ENCODE data around the gene TEX261.

TEX261 gene

DNA sequence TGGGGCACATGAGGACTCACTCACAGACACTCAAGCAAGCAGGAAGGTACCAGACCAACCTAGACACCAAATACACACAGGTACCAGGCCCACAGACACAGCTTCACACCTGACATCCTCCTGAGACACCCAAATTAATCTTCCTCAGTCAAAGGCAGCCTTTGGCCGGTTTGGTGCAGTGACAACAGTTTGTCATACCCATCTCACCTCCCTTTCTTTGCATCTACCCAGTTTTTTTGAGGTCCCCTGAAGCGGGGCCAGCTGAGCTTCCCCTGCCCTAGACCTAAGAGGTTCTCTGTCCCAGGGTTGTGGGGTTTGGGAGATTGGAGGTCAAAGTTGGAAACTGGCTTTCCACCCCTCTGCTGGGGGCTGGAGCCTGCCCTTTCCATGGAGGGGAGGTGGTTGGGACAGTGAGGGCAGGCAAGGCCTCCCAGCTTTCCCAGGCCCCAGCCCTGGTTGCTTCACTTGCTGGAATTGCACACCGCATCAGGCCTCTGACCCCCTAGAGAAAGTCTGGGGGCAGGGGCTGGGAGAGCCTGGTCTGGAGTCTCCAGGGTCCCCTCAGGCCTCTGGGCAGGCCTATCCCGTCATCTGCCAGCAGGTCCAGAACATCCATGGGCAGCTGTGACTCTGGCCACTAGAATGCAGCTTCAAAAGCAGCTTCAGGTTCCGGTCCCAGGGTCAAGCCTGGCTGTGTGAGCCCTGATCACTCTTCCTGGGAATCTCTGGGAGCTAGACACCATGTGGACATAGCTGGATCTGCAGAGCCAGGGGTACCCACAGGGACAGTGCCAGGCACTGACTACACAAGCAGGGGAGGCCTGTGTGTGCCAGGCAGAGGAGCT lies 12.5 kb upstream of the TEX261 start:
- Histone ChIP-seq H3K4me1 (ENCODE audit: control insufficient read depth in 2 of 2, insufficient read depth in 2 of 2, low read length in 2 of 2) (no peaks in the 10 kb centered on the region), H3K27me3 (ENCODE audit: control insufficient read depth in 2 of 2, insufficient read depth in 2 of 2, low read length in 2 of 2) (peaks cover 0 to 2% of the 10 kb centered on the region in 2 donors), H3K36me3 (ENCODE audit: control insufficient read depth in 2 of 2, insufficient read depth in 2 of 2, low read length in 2 of 2) (no peaks in the 10 kb centered on the region), H3K9me3 (ENCODE audit: control insufficient read depth in 2 of 2, low read length in 2 of 2) (no peaks in the 10 kb centered on the region), H3K9ac (ENCODE audit: low read depth in 1 of 2, low read length in 2 of 2) (no peak overlapping the region), H3K27ac (ENCODE audit: low read depth in 2 of 2, low read length in 2 of 2) (no peak overlapping the region), H3K4me3 (ENCODE audit: low read length in 2 of 2) (no peak overlapping the region)

DNA sequence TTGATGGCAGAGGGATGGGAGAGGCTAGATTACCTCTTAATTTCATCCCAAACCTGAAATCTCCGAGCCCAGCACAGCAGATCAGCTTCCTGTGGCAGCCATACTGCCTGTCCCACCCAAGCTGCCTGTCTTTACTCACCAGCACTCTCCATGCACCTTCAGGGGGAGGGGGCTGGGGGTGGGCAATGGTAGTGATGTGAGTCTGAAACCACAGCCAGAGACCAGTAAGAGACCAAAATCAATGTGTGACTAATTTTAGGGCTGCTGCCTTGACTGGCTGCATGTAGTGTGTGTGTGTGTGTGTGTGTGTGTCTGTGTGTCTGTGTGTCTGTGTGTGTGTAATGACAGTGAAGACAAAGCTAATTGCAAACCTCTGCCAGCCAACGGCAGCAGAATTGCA lies 11.7 kb upstream of the TEX261 start:
- Histone ChIP-seq H3K4me1 (ENCODE audit: control insufficient read depth in 2 of 2, insufficient read depth in 2 of 2, low read length in 2 of 2) (peaks cover 0 to 4% of the 10 kb centered on the region in 2 donors), H3K4me3 (ENCODE audit: low read length in 2 of 2) (no peak overlapping the region), H3K9me3 (ENCODE audit: control insufficient read depth in 2 of 2, low read length in 2 of 2) (no peaks in the 10 kb centered on the region), H3K36me3 (ENCODE audit: control insufficient read depth in 2 of 2, insufficient read depth in 2 of 2, low read length in 2 of 2) (no peaks in the 10 kb centered on the region), H3K9ac (ENCODE audit: low read depth in 1 of 2, low read length in 2 of 2) (no peak overlapping the region), H3K27ac (ENCODE audit: low read depth in 2 of 2, low read length in 2 of 2) (no peak overlapping the region), H3K27me3 (ENCODE audit: control insufficient read depth in 2 of 2, insufficient read depth in 2 of 2, low read length in 2 of 2) (peaks cover 0 to 2% of the 10 kb centered on the region in 2 donors)

DNA sequence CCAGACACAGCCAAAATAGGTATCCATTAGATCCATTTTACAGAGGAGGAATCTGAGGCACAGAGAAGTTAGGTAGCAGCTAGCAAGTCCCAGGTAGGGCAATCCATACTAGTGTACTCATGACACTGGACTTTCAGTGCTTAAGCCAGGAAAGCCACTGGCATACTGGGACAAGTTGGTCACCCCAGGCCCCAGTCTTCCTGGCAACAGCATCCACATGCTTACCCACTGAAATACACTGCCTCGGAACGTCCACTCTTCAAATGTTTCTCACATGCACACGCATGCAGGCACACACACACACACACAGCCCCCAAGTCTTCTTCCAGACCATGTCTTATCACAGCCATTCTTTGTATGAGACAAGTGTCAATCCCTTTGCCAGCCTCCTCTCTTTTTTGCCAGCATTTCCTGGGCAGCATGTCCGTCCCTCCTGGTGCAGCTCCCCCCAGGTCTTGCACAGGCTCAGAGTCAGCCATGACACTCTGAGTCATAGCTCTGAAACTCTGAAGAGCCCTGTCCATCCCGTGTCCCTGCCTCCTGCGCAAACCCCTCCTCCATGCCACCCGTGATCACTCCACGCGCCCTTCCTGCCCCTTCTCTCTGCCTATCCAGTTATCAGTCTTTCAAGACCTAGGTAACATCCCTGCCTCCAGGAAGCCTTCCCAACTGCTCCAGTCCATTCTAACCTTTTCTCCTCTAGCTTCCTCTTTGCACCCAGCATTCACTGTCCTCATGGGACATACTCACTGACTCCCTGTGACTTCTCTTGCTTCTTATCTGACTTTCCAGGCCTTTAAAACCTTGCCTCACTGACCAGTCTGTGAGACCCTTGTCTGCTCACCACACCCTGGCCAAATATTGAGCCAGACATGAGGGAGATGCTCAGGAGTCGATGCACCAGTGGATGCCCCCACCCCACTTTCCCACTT lies 10.9 kb upstream of the TEX261 start:
- no peak overlapping the region for H3K27ac ChIP-seq (ENCODE audit: low read depth in 2 of 2, low read length in 2 of 2)
- H3K36me3 ChIP-seq (ENCODE audit: control insufficient read depth in 2 of 2, insufficient read depth in 2 of 2, low read length in 2 of 2): no peaks in the 10 kb centered on the region
- peaks cover 0 to 2% of the 10 kb centered on the region in 2 donors for H3K27me3 ChIP-seq (ENCODE audit: control insufficient read depth in 2 of 2, insufficient read depth in 2 of 2, low read length in 2 of 2)
- H3K9ac ChIP-seq (ENCODE audit: low read depth in 1 of 2, low read length in 2 of 2): no peak overlapping the region
- peaks cover 0 to 11% of the 10 kb centered on the region in 2 donors for H3K4me1 ChIP-seq (ENCODE audit: control insufficient read depth in 2 of 2, insufficient read depth in 2 of 2, low read length in 2 of 2)
- no peaks in the 10 kb centered on the region for H3K9me3 ChIP-seq (ENCODE audit: control insufficient read depth in 2 of 2, low read length in 2 of 2)
- H3K4me3 ChIP-seq (ENCODE audit: low read length in 2 of 2): no peak overlapping the region

DNA sequence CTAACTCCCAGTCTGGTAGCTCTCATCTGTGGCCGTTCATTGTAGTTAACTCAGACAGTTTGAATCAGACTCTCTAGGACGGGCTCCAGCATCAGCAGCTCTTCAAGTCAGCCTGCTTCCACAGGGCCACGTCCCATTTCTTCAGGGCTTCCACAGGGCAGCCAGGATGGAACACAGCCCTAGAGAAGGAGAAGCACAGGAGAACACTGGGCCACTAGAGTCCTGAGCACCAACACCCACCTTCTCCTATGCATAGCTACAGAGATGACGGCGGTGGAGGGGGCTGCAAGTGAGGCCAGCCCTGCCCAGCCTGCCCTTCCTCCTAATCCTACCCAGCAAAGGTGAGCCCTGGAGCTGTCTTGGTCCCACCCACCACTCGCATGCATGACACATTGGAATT lies 10.2 kb upstream of the TEX261 start:
- Histone ChIP-seq H3K36me3 (ENCODE audit: control insufficient read depth in 2 of 2, insufficient read depth in 2 of 2, low read length in 2 of 2) (no peaks in the 10 kb centered on the region), H3K27me3 (ENCODE audit: control insufficient read depth in 2 of 2, insufficient read depth in 2 of 2, low read length in 2 of 2) (peaks cover 0 to 2% of the 10 kb centered on the region in 2 donors), H3K4me1 (ENCODE audit: control insufficient read depth in 2 of 2, insufficient read depth in 2 of 2, low read length in 2 of 2) (peaks cover 0 to 11% of the 10 kb centered on the region in 2 donors), H3K9ac (ENCODE audit: low read depth in 1 of 2, low read length in 2 of 2) (no peak overlapping the region), H3K27ac (ENCODE audit: low read depth in 2 of 2, low read length in 2 of 2) (no peak overlapping the region), H3K9me3 (ENCODE audit: control insufficient read depth in 2 of 2, low read length in 2 of 2) (no peaks in the 10 kb centered on the region), H3K4me3 (ENCODE audit: low read length in 2 of 2) (no peak overlapping the region)

DNA sequence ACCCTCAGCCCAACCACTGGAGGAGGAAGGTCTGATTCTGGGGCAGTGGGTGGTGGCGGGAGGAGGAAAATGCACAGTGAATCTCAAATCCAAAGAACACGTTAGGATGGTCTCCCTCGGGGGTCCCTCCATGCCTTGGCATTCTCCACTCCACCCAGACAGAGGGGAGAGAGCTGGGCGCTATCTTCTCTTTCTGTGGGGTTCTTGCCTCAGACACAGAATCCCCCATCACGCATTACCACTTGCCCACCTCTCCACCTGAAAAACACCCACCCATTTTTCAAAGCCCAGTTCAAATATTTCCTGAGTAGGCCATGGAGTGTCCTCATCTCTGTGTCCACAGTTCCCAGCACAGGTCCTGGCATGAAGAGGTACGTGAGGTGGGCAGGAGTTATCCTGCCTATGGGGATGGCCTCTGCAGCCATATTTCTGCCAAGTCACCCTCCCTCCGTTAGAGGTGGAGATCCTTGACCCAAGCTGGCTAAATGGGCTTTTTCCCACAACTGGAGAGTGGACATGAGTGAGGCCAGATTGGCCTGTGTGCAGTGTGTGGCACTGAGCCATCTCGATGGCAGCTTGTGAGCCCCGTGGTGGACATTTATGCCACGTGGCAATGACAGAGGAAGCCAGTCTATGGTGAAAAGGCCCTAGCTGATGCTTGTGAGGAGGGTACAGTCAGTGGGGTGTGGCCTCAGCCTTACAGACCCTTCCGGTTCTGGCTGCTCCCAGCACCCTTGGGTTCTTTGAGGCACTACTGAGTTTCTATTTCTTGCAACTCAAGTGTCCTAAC lies 9.5 kb upstream of the TEX261 start:
- H3K9me3 ChIP-seq (ENCODE audit: control insufficient read depth in 2 of 2, low read length in 2 of 2): no peaks in the 10 kb centered on the region
- H3K9ac ChIP-seq (ENCODE audit: low read depth in 1 of 2, low read length in 2 of 2): no peak overlapping the region
- peaks cover 0 to 11% of the 10 kb centered on the region in 2 donors for H3K4me1 ChIP-seq (ENCODE audit: control insufficient read depth in 2 of 2, insufficient read depth in 2 of 2, low read length in 2 of 2)
- no peaks in the 10 kb centered on the region for H3K36me3 ChIP-seq (ENCODE audit: control insufficient read depth in 2 of 2, insufficient read depth in 2 of 2, low read length in 2 of 2)
- no peak overlapping the region for H3K4me3 ChIP-seq (ENCODE audit: low read length in 2 of 2)
- H3K27me3 ChIP-seq (ENCODE audit: control insufficient read depth in 2 of 2, insufficient read depth in 2 of 2, low read length in 2 of 2): peaks cover 0 to 2% of the 10 kb centered on the region in 2 donors
- H3K27ac ChIP-seq (ENCODE audit: low read depth in 2 of 2, low read length in 2 of 2): no peak overlapping the region

DNA sequence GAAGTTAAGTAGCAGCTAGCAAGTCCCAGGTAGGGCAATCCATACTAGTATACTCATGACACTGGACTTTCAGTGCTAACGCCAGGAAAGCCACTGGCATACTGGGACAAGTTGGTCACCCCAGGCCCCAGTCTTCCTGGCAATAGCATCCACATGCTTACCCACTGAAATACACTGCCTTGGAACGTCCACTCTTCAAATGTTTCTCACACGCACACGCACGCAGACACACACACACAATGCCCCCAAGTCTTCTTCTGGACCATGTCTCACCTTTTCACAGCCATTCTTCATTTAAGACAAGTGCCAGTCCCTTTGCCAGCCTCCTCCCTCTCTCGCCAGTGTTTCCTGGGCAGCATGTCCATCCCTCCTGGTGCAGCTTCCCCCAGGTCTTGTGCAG lies 8.7 kb upstream of the TEX261 start:
- Histone ChIP-seq H3K4me3 (ENCODE audit: low read length in 2 of 2) (no peak overlapping the region), H3K27ac (ENCODE audit: low read depth in 2 of 2, low read length in 2 of 2) (no peak overlapping the region), H3K27me3 (ENCODE audit: control insufficient read depth in 2 of 2, insufficient read depth in 2 of 2, low read length in 2 of 2) (peaks cover 0 to 2% of the 10 kb centered on the region in 2 donors), H3K9ac (ENCODE audit: low read depth in 1 of 2, low read length in 2 of 2) (no peak overlapping the region), H3K36me3 (ENCODE audit: control insufficient read depth in 2 of 2, insufficient read depth in 2 of 2, low read length in 2 of 2) (no peaks in the 10 kb centered on the region), H3K4me1 (ENCODE audit: control insufficient read depth in 2 of 2, insufficient read depth in 2 of 2, low read length in 2 of 2) (peaks cover 0 to 11% of the 10 kb centered on the region in 2 donors), H3K9me3 (ENCODE audit: control insufficient read depth in 2 of 2, low read length in 2 of 2) (no peaks in the 10 kb centered on the region)

DNA sequence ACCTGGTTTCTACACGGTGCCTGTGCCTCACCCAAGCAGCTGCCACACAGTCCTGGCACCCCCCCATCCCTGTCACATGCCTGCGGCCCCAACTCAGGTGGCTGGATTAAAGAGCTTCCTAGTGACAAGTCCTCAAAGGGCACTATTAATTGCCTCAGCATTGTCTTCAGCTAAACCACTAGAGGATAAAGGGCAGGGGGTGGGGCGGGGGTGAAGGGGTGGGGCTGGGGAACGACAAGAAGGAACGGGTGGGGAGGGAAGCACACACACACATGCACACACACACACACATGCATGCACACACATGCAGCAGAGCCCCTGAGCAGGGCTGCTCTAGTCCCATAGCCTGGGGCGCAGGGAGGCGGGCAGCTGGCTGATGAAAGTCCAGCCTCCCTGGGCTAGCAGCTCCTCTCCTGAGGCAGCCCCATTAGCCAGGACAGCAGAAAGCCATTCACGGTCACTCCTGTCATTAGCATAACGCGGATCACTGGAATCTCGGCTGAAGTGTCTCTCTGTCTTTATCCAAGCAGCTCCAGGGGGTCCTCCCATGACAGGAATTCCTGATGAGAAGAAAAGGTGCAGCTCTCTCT lies 7.4 kb upstream of the TEX261 start:
- H3K9ac ChIP-seq (ENCODE audit: low read depth in 1 of 2, low read length in 2 of 2): no peak overlapping the region
- H3K36me3 ChIP-seq (ENCODE audit: control insufficient read depth in 2 of 2, insufficient read depth in 2 of 2, low read length in 2 of 2): no peaks in the 10 kb centered on the region
- peaks cover 0 to 2% of the 10 kb centered on the region in 2 donors for H3K27me3 ChIP-seq (ENCODE audit: control insufficient read depth in 2 of 2, insufficient read depth in 2 of 2, low read length in 2 of 2)
- H3K9me3 ChIP-seq (ENCODE audit: control insufficient read depth in 2 of 2, low read length in 2 of 2): no peaks in the 10 kb centered on the region
- H3K4me3 ChIP-seq (ENCODE audit: low read length in 2 of 2): no peak overlapping the region
- peaks cover 0 to 11% of the 10 kb centered on the region in 2 donors for H3K4me1 ChIP-seq (ENCODE audit: control insufficient read depth in 2 of 2, insufficient read depth in 2 of 2, low read length in 2 of 2)
- H3K27ac ChIP-seq (ENCODE audit: low read depth in 2 of 2, low read length in 2 of 2): no peak overlapping the region

DNA sequence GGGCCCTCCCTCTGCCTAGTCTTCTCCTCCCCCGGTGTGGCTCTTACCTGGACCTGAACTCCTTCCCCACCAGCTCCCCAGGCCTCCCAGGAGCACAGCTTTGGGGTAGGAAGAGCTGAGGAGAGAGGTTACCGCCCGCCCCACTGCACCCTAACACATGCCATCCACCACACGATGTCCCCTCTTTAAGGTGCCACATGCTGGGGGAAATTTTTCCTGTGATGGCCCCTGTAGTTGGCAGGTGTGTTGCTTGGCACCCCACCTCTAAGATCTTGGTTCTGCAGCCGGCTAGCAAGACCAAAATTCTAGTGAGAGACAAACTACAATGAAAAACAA lies 6.9 kb upstream of the TEX261 start:
- Histone ChIP-seq H3K9ac (ENCODE audit: low read depth in 1 of 2, low read length in 2 of 2) (no peak overlapping the region), H3K4me3 (ENCODE audit: low read length in 2 of 2) (no peak overlapping the region), H3K36me3 (ENCODE audit: control insufficient read depth in 2 of 2, insufficient read depth in 2 of 2, low read length in 2 of 2) (no peaks in the 10 kb centered on the region)

DNA sequence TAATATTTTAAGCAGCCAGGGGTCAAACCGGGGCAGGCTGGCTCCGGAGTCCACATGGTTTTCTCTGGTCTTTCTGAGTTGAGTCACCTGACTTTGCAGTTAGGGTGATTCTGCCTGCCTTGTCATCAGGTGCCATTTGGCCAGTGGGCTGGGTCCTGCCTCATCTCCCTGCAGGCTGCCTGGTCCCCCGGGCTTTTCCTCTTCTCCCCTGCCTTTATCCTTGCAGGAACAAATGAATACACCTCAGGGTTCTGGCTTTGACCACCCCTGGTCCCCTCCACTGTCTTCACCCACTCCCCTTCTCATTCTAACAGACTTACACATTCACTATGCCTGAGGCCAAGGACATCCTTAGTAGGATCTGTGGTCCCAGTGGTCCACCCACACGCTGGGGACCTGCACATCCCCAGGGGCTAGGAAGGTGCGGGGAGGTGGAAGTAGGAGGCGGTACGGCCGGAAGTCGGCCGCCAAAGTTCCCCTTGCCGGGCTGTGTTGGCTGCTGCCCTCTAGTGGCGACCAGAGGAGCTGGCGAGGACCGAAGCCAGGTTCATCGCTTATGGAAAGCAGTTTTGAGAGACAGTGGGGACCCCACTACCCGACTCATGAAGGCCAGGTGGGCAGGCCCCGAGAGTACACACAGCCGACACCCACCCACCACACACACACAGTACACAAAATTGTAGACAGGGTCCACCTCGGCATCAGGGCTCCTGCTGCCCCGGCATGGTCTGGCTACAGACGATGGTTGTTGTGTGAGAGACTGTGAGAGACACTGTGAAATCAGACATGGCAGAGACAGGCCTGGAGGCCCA lies 6.3 kb upstream of the TEX261 start:
- Histone ChIP-seq H3K27ac (ENCODE audit: low read depth in 2 of 2, low read length in 2 of 2) (no peak overlapping the region), H3K27me3 (ENCODE audit: control insufficient read depth in 2 of 2, insufficient read depth in 2 of 2, low read length in 2 of 2) (peaks cover 0 to under 1% of the 10 kb centered on the region in 2 donors), H3K4me3 (ENCODE audit: low read length in 2 of 2) (peak overlapping the region; percentile 63 to 74), H3K9me3 (ENCODE audit: control insufficient read depth in 2 of 2, low read length in 2 of 2) (no peaks in the 10 kb centered on the region), H3K36me3 (ENCODE audit: control insufficient read depth in 2 of 2, insufficient read depth in 2 of 2, low read length in 2 of 2) (no peaks in the 10 kb centered on the region), H3K4me1 (ENCODE audit: control insufficient read depth in 2 of 2, insufficient read depth in 2 of 2, low read length in 2 of 2) (peaks cover 0 to 11% of the 10 kb centered on the region in 2 donors), H3K9ac (ENCODE audit: low read depth in 1 of 2, low read length in 2 of 2) (no peak overlapping the region)

More for the DNA sequence above, 6.9 kb upstream of the TEX261 start:
- Histone ChIP-seq H3K4me1 (ENCODE audit: control insufficient read depth in 2 of 2, insufficient read depth in 2 of 2, low read length in 2 of 2) (peaks cover 0 to 11% of the 10 kb centered on the region in 2 donors), H3K9me3 (ENCODE audit: control insufficient read depth in 2 of 2, low read length in 2 of 2) (no peaks in the 10 kb centered on the region), H3K27ac (ENCODE audit: low read depth in 2 of 2, low read length in 2 of 2) (no peak overlapping the region), H3K27me3 (ENCODE audit: control insufficient read depth in 2 of 2, insufficient read depth in 2 of 2, low read length in 2 of 2) (peaks cover 0 to 2% of the 10 kb centered on the region in 2 donors)

Data from mucosa of rectum (tissue), 2 donors.